Putamen (tissue), 1 donor: ENCODE measurements around the gene XYLT1.
A peak's percentile ranks its signal among the peaks of the same experiment; 100 is the strongest.

Source experiments
- DNase-seq: peaks from one replicate; pipeline ENCODE4 v3.0.0-alpha.2; 2016; ENCODE audit warnings: low spot score

XYLT1 gene

DNA sequence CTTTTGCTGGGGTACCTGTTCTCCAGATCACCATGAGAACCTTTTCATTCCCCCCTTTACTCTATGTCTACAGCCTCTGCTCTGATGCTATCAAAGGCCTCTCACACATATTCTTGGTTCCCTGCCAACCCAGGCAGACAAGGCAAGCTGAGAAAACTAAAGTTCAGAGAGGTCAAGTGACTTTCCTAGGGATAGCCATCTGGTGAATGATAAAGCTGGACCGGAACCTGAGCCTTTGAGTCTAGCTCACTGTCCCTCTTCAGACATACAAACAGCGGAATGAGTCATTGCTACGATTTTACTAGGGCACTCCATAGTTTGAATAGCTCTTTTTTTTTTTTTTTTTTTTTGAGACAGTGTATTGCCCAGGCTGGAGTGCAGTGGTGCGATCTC, 73.3 kb downstream of the XYLT1 start:
- DNase-seq = no peak

DNA sequence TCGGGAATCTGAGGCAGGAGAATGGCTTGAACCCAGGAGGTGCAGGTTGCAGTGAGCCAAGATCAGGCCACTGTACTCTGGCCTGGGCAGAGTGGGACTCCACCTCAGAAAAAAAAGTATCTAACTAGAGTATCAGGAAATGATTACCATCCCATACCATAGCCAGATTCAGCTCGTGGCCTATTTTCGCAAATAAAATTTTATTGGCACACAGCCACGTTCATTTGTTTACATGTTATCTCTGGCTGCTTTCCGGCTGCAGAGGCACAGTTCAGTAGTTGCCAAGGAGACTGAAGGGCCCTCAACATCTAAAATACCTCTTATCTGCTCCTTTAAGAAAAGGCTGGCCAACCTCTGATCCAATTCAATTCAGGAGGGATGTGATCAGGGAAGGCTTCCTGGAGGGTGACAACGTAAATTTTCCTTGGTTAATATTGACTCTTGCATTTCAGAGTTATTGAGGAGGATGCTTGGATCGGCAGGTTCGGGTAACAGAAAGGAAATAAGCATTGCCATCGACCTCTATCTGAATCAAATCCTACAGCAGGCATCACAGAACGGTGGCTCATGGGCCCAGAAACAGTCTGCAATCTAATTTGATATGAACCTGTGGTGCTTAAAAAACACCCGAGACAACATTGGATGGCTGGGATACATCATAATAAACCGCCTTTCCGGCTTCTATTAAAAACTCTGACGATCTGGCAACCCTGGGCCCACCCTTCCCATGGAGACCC, 73.8 kb downstream of the XYLT1 start:
- no peak for DNase-seq

DNA sequence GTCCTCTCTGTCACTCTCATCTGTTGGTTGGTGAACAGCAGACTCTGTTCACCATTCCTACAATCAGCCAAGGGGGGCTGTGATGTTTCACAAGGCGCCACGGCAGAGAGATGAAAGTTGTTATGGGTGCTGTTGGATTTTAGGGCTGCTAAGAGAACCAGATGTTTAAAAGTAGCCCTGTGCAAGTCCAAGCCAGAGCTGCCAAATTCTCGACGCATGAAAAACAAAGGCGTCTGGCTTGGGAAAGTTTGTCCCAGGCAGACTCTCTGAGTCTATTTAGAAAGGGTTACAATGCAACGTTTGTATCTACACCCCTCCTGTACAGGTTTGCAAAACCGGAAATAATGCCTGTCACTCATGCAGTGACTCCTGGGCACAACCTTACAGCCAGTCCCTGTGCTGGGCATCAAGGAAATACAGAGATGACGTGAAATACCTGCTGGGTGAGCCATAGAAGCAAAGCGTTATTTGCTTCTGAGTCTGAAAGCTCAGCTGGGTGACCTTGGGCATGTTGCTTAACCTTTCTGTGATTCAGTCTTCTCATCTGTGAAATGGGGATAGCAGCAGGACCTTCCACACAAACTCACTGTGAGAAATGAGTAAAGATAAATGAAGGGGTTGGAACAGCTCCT, 74.8 kb downstream of the XYLT1 start:
- no peak for DNase-seq

DNA sequence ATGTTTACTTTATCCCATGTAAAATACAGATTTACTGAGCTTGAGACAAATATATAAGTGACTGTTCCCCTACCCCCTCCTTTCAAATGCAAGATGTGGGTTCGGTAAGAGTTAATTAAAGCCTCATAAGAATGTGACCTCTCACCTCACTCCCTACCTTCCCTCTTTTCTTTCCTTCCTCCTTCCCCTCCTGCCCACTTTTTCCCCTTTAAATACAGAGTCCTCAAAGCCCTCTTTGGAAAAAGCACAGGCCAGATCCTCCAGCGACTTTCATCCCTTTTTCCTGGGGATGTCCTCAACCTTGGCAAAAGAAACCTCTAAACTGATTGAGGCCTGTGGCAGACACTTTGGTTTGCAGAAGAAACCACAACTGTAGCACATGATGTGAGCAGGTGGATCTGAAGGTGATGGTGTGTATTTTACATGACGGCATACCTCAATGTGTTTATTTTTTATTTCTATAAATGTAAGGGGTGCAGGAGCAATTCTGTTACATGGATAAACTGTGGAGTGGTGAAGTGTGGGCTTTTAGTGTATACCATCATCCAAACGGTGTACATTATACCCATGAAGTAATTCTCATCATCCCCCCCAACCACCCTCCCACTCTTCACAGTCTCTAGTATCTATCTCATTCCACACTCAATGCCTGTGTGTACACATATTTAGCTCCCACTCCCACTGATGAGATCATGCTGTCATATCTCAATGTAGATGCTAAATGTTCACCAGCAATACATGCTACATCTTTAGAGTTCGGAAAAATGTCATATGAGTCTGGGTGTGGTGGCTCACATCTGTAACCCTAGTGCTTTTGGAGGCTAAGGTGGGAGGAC, 77.7 kb downstream of the XYLT1 start:
- no peak for DNase-seq

DNA sequence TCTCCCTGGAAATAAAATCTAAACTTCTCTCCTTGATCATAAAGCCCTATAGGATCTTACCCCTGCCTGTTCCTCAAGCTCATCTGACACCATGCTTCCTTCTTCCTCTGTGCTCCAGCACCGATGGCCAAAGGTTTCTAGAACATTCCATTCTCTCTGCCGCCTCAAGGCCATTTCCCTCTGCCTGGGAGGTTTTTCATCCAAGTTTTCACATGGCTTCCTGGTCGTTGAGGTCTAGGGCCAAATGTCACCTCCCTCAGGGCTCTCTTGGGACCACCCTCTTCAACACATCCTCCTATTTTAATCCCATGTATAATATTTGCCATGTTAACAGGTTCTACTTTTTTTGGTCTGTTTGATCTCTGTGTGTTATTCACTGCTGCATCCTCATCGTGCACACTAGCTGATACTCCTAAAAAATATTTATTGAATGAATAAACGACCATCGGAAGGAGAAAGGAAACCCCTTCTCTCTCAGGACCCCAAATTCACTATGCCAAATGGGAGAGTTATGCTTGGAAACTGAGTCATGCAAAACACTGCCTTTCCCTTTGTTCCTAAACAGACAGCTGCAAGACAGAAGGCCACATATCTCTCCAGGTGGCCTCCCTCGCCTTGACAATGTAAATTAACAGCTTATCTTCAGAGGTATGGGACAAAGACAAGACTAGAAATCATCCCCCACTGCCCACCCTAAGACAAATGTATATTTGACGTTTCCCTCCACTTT, 78.5 kb downstream of the XYLT1 start:
- DNase-seq = no peak

DNA sequence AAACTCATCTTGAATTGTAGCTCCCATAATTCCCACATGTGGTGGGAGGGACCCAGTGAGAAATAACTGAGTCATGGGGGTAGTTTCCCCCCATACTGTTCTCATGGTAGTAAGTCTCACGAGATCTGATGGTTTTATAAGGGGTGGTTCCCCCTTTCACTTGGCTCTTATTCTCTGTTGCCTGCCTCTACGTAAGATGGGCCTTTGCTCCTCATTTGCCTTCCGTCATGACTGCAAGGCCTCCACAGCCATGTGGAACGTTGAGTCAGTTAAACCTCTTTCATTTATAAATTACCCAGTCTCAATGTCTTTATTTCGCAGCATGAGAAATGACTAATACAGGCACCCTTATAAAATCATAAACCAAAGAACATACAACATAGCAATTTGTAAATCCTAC, 79.0 kb downstream of the XYLT1 start:
- no peak for DNase-seq

DNA sequence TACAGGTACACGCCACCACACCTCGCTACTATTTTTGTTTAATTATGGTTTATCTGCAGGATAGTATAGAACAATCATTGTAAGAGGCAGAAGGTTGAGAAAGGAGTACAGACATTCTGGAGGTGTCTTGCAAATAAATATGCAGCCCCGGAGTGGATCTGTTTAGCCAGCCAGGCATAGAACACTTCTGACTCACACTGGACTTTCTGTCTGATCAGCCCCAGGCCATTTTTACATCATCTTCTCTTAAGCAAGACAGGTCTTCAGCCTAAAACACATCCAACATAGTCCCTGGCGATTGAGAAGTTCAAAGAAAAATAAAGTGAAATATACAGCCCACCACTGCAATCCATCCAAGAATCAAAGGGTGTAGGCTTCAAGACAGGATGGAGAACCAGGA, 81.4 kb downstream of the XYLT1 start:
- no peak for DNase-seq

DNA sequence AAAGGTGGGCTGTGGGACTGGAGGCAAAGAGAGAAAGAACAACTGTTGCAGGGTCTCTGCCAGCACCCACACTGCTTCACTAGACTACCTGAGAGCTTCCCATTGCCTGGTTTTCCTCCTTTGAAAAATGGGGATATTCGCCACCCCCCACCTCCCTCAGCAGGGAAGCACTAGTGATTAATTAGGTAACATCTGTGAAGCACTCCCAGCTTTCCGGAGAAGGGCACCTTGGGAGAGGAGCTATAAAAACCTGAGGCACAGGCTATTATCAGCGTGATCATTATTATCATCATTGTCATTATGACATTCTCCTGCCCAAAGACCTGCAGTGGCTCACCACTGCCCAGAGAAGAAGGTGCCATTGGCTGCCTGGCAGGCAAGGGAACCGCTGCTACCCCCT, 83.5 kb downstream of the XYLT1 start:
- DNase-seq = no peak

DNA sequence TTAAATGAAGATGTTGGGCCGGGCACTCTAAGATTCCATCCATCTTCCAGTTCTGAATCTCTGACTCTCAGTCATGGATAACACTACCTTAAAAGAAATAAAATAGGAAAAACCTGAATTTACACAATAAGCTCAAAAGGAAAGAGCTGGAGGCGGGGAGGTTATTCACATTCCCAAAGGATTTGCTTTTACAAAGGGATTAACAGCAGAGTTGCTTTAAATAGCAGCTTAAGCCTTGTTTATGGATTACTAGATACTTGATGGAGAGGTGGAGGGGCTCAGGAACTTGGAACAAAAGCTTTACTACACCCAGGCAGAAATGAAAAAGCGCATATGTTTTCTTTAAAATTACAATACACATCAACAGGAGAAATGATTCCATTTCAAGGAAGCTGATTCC, 84.5 kb downstream of the XYLT1 start:
- DNase-seq = no peak

DNA sequence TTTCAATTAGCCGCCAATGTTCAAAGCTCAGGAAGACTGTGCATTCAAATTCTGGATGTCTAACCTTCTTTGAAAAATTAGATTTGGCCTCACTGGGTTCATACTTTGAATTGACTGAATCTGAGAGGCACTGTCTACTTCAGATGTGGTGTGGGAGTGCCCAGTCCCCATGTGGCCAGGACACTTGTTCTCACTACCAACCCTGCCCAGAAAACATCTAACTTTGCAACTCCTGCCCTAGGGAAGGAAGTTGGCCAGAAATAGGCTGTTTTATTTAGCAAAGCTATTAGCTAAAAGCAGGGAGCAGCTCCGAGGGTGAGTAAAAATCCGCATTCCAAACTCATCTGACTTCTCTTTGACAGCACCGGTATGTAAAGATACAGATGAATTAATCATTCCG, 86.3 kb downstream of the XYLT1 start:
- DNase-seq = no peak

DNA sequence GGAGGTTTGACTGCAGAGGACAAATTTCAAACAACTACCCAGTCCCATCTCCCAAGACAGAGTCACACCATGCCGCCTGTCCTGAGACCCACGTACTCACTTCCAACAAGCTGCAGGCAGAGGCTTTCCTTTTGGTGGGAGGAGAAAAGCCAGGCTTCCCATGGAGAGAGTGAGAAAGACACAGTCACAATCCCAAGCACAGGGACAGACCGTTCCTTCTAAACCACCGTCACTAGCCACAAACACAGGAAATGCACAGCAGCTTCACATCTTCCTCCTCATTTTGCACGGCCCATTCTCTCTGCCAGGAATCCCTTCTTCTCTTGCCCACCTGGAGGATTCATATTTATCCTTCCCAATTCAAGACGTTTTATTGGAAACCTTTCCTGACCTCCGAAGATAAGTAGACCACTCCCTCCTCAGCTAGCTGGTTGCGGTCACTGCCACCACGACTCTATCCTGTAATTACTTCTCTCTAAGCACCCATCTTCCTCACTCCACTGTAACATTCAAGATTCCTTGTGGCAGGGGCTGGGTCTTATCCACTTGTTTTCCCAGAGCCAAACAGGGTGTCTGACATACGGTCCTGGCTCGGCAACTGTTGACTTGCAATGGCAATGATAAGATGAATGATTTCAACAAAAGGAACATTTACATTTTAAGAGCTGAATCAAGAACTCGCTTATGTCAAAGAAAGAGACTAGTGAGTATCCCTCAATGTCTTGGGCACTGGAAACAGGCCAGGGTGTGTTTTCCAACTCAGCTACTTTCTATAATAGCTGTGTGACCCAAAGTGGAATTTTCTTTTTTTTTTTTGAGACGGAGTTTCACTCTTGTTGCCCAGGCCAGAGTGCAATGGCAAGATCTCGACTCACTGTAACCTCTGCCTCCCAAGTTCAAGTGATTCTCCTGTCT, 87.6 kb downstream of the XYLT1 start:
- no peak for DNase-seq

DNA sequence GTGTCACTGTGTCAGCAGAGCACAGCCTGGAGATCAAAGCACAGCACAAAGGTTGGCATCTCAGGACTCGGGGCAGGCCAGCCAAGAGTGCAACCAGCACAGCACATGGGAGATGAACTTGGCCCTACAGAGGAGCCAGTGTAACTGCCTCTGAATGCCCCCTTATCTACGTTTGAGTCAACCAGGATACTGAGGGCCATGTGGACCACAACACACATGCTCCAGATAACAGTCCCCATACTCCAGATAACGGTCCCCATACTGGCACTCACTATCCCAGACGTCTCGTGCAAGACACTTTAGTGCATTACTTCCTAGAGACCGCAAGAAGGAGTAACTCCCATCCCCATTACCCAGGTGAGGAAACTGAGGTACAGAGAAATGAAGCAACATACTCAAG, 88.2 kb downstream of the XYLT1 start:
- DNase-seq = no peak

DNA sequence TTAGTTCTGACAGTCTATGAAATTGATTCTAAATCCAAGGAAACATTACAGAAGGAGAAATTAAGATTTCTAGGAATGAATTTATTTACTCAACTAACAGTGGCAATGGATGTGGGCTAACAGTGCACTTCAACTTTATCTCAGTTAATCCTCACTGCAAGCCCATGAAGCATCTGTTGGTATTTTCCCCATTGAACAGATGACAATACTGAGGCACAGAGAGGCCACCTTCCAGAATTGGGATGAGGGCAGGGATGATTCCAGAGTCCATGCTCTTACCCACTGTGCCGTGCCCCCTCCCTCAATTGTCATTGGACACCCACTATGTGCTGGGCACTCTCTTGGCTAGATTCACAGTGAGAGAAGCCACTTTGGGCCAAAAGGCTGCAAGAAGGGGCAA, 89.0 kb downstream of the XYLT1 start:
- no peak for DNase-seq

DNA sequence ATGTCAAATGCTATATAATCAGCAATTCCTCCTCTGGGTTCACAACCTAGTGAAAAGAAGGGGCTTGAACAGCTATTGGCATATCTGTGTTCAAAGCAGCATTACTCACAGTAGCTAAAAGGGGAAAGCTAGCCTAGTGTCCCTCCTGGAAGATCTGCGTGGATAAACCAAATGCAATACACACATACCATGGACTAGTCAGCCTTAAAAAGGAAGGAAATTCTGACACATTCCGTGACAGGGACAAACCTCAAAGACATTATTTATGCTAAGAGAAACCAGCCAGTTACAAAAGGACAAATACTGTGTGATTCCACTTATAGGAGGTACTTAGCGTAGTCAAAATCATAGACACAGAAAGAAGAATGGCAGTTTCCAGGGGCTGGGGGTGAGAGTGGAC, 90.1 kb downstream of the XYLT1 start:
- no peak for DNase-seq

DNA sequence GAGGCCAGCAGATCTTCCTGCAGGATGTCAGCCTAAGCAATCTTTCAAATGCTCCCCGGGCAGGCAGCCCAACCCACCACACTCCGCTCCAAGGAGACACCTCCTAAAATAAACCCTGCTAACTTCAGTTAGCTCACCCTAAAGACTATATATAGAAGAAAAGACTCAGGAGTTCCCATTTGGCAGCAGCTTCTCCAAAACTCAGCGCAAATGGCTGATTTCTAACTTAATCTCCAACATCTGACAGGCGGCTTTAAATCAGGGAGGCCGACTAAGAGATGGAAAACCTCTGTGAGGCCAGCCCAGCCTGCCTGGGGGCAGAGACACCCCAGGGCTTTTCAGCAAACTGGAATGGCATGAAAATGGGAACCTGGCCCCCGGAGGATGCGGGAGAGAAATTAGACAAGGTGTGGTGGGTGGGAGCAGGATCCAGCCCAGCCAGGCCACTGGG, 91.6 kb downstream of the XYLT1 start:
- peak; percentile 51 for DNase-seq

DNA sequence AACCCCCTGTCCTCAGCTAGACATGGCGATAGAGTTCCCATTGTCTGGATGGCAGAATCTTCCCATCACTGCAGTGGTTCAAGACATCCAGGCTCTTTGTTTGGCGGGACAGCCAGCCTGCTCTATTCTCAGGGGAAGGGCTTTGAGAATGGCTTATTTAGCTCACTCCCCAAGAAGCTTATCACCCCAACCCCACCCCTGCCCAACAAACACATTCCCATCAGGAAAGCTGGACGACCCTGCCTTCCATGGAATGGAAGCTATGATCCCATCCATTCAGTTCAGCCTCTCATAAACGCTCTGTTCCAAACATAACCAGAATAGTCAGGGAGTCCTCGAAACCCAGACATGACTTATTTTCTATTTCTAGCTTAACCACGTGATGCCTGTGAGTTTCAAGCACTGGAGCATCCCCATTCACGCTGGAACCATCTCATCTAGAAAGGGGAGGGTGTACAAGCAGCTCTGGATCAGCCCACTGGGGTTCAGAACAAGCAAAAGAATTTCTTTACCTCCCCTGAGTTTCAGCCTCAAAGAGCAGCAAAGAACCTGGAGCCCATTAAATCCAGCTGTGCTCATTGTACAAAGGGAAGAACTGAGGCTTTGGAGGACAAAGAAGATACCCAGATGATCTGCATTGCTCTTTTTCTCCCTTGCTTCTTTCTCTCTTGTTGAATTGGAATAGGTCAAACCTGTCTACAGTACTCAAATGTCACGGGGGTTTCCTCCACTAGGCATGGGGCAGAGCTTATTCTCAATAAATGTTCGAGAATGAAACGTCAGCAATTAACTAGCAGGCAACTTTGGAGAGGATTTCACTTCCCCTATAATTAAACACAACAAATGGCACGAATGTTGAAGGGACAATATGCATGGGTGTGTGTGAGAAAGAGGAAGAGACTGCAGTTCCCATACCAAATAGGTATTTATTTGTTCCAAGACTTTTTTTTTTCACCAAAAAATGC, 93.1 kb downstream of the XYLT1 start:
- peak; percentile 65 for DNase-seq

DNA sequence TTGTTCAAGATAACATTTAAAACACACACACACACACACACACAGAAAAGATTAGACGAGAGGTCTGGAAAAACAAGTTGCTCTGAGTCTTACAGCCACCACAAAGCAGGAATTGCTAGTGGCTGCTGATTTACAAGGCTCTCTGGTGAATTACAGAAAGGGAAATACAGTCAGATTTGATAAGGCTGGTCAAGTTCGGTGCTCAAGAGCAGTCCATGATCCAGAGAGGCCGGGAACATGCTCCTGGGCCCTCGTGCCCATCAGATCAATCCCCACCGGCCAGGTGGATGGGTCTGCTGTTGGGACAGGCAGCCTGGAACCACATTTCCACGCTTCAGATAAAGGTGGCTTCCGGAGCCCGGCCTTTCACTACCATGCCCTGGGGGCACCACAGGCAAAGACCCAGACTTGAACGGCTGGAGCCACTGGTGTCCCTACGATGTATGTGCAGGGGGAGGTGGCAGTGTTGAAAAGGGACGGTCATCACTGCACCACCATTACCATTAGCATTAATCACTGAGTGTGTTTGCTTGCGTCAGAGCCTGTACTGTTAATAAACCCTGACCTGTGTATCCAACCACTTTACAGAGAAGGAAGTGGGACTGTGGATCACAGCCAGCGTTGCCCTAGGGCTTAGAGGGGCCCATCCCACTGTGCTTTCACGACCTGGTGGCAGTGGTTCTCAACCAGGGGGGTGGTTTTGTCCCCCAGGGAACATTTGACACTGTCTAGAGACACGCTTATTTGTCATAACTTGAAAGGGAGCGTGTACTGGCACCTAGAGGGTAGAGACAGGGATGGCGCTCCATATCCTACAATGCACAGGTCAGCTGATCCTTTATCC, 95.1 kb downstream of the XYLT1 start:
- no peak for DNase-seq

DNA sequence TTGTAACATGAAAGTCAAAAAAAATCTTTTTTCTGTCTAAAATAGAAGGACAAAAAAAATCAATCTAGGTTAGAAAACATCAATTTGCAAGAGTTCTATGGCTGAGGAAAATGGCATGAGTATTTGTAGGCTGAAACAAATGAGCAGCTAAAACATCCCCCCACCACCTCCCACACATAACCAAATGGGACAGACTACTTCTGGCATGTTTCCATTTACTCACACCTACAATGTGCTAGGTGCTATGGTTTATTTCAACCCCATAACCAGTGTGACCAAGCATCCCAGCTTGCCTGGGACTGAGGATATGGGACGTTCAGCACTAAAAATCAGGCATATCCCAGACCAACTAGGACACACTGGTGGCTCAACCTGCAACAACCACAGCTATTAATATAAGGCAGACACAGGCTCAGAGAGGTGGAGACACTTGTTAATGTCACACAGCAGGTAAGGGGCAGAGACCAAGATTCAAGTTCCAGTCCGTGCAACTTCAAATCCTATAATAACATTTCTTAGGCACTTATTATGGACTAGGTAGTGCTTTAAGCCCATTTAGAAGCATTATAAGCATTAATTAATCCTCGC, 96.0 kb downstream of the XYLT1 start:
- DNase-seq = no peak

DNA sequence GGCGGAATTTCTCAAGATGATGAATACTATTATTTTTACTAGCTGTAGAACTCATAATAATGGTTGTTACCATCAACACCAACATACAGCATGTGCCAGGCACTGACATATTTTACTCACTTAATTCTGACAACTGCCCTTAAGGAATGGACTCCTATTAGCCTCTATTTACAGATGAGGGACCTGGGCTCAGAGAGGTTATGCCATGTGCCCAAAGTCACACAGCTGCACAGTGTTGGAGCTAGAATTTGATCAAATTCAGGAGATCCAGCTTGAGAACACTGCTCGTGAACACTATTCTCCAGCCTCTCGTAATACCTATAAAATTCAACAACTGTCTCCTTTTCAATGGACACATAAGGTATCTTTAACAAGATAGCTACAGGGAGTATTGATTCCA, 97.2 kb downstream of the XYLT1 start:
- DNase-seq = no peak
